PFSK-1 (cell line): ENCODE data around the gene PASK.

Experiments used
- FOXP2 ChIP-seq: optimal IDR thresholded peaks from 2 replicates; pipeline ENCODE3; 2011; ENCODE audit warnings: borderline replicate concordance, control low read depth, inconsistent platforms; ENCODE audit not compliant: insufficient read depth; ENCODE audit errors: extremely low read length, extremely low read depth
- POLR2AphosphoS5 ChIP-seq: IDR thresholded peaks from 2 replicates; pipeline ENCODE4 v1.6.1; 2012; ENCODE audit warnings: low read depth, mild to moderate bottlenecking, control low read depth, low read length, moderate library complexity
- REST ChIP-seq, 2 experiments: IDR thresholded peaks; 2 replicates each; pipeline versions ENCODE4 v1.6.1 to v1.8.0; 2011 to 2012; ENCODE audit warnings: low read depth in 2 of 2, low read length in 2 of 2, control low read depth in 1 of 2, inconsistent platforms in 1 of 2, mild to moderate bottlenecking in 1 of 2, moderate library complexity in 1 of 2; ENCODE audit not compliant: insufficient read depth in 1 of 2
- SIN3A ChIP-seq: IDR thresholded peaks from 2 replicates; pipeline ENCODE4 v1.6.1; 2012; ENCODE audit warnings: mild to moderate bottlenecking, low read length, moderate library complexity, borderline replicate concordance; ENCODE audit not compliant: insufficient read depth
- TAF1 ChIP-seq: IDR thresholded peaks from 2 replicates; pipeline ENCODE4 v1.6.1; 2012; ENCODE audit warnings: low read length, control low read depth, borderline replicate concordance; ENCODE audit not compliant: insufficient read depth

PASK gene

GRCh38 chr2:241193271-241193670 lies 44.0 kb upstream of the PASK start:
- TF ChIP-seq FOXP2 (no peak), REST (IDR thresholded peaks at IDR 0.05; ENCODE audit: insufficient read depth in 1 of 2, low read depth in 2 of 2, low read length in 2 of 2) (no peak), TAF1 (no peak)

GRCh38 chr2:241191081-241191480 lies 41.8 kb upstream of the PASK start:
- TF ChIP-seq POLR2AphosphoS5 (no peak), FOXP2 (no peak), REST (IDR thresholded peaks at IDR 0.05; ENCODE audit: insufficient read depth in 1 of 2, low read depth in 2 of 2, low read length in 2 of 2) (no peak), SIN3A (no peak), TAF1 (no peak)

GRCh38 chr2:241190291-241190981 lies 41.2 kb upstream of the PASK start:
- TF ChIP-seq FOXP2 (no peak), REST (IDR thresholded peaks at IDR 0.05; ENCODE audit: insufficient read depth in 1 of 2, low read depth in 2 of 2, low read length in 2 of 2) (no peak), SIN3A (no peak), POLR2AphosphoS5 (no peak)

- TF ChIP-seq POLR2AphosphoS5: no peak
- no peak for TF ChIP-seq REST (IDR thresholded peaks at IDR 0.05; ENCODE audit: insufficient read depth in 1 of 2, low read depth in 2 of 2, low read length in 2 of 2)
- no peak for TF ChIP-seq SIN3A
- no peak for TF ChIP-seq TAF1
- no peak for TF ChIP-seq FOXP2
Observed at GRCh38 chr2:241189856-241190201, 40.6 kb upstream of the PASK start.

GRCh38 chr2:241189093-241189855 lies 40.0 kb upstream of the PASK start:
- TF ChIP-seq SIN3A (no peak), REST (IDR thresholded peaks at IDR 0.05; ENCODE audit: insufficient read depth in 1 of 2, low read depth in 2 of 2, low read length in 2 of 2) (no peak), POLR2AphosphoS5 (no peak), FOXP2 (no peak), TAF1 (no peak)
